Activated CD8-positive, alpha-beta T cell treated with anti-CD3 and anti-CD28 coated beads for 36 hours (primary cell): Measurements from ENCODE around the gene BCAM. TPM values are rescaled to one million over a fixed set of nuclear protein-coding genes. Genes with fewer than 3 reads are reported as not detected.
A peak's percentile ranks its signal among the peaks of the same experiment; 100 is the strongest.

Source experiments
- ATAC-seq: fragments of 200-7000 bp; cut with Tn5 transposase; one replicate; pipeline ENCODE4 v1.10.0; 2021; ENCODE audit warnings: mild to moderate bottlenecking, moderate library complexity
- CTCF ChIA-PET: fragments of 350-600 bp; sonication (Branson Sonifier 250); formaldehyde crosslinking; loops from one replicate; lab custom pipeline; 2021; ENCODE audit warnings: antibody characterized with exemption; lab: Charles Lee
- POLR2A ChIA-PET: fragments of 350-600 bp; sonication (Branson Sonifier 250); formaldehyde crosslinking; loops from one replicate; lab custom pipeline; 2021; ENCODE audit warnings: antibody characterized with exemption; lab: Charles Lee
- DNase-seq: peaks from one replicate; pipeline ENCODE4 v3.0.0-alpha.2; 2020
- H3K27ac Mint-ChIP-seq: one replicate; pipeline ENCODE4 v1.8.0; 2021; ENCODE audit warnings: mild to moderate bottlenecking, mixed read lengths
- H3K27me3 Mint-ChIP-seq: one replicate; pipeline ENCODE4 v1.8.0; 2021; ENCODE audit warnings: mixed read lengths
- H3K36me3 Mint-ChIP-seq: one replicate; pipeline ENCODE4 v1.8.0; 2021; ENCODE audit warnings: low read depth, mixed read lengths
- H3K4me1 Mint-ChIP-seq: one replicate; pipeline ENCODE4 v1.8.0; 2021; ENCODE audit warnings: low read depth, mixed read lengths
- H3K4me3 Mint-ChIP-seq: one replicate; pipeline ENCODE4 v1.8.0; 2021; ENCODE audit warnings: mild to moderate bottlenecking, moderate library complexity, mixed read lengths
- H3K9me3 Mint-ChIP-seq: one replicate; pipeline ENCODE4 v1.8.0; 2021; ENCODE audit warnings: mixed read lengths
- intact Hi-C: fragments of 100-400 bp; cut with micrococcal nuclease; formaldehyde crosslinking; loops from one replicate; pipeline ENCODE4 v1.10.0; 2022
- total RNA-seq, 2 experiments: library from RNA; stranded (reverse); gene quantifications; one replicate each; pipeline ENCODE4 v1.2.3, GENCODE V29; 2021
- TF ChIP-seq, protein P1 (sequence below): fragments of 200-600 bp; IDR thresholded peaks from one replicate; pipeline ENCODE4 v1.8.0; 2022; ENCODE audit warnings: antibody characterized with exemption, mild to moderate bottlenecking

The BCAM gene
- total RNA-seq, 2 experiments from 2014 or later: not detected

DNA sequence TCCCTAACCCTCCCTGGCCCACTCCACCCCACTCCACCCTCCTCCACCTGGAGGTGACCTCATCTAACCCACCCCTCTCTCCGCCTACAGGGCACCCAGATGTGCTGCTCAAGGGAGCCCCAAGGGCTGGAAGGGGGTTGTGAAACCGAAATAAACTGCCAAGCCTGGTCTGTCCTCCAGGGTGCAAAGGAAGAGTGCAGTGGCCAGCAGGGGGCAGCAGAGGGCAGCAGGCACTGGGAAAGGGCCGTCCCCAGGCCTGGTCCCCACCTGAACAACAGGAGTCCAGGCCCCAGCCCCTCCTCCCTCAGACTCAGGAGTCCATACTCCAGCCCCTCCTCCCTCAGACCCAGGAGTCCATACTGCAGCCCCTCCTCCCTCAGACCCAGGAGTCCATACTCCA, 8.4 kb upstream of the BCAM start:
- peaks cover 9% of the 10 kb centered on the region for H3K4me1 Mint-ChIP-seq
- TF ChIP-seq, protein P1, sequence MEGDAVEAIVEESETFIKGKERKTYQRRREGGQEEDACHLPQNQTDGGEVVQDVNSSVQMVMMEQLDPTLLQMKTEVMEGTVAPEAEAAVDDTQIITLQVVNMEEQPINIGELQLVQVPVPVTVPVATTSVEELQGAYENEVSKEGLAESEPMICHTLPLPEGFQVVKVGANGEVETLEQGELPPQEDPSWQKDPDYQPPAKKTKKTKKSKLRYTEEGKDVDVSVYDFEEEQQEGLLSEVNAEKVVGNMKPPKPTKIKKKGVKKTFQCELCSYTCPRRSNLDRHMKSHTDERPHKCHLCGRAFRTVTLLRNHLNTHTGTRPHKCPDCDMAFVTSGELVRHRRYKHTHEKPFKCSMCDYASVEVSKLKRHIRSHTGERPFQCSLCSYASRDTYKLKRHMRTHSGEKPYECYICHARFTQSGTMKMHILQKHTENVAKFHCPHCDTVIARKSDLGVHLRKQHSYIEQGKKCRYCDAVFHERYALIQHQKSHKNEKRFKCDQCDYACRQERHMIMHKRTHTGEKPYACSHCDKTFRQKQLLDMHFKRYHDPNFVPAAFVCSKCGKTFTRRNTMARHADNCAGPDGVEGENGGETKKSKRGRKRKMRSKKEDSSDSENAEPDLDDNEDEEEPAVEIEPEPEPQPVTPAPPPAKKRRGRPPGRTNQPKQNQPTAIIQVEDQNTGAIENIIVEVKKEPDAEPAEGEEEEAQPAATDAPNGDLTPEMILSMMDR: peak; percentile 79
- H3K9me3 Mint-ChIP-seq: no peaks in the 10 kb centered on the region
- ATAC-seq (peak; percentile 99), DNase-seq (peak; percentile 91)
- H3K27ac Mint-ChIP-seq: no peak overlapping the region
- no peak overlapping the region for H3K4me3 Mint-ChIP-seq
- no peaks in the 10 kb centered on the region for H3K27me3 Mint-ChIP-seq
- intact Hi-C loops: loop anchor here (2.0 kb wide), 1 partner anchor 44 kb away; no protein-coding TSS in a partner anchor
- CTCF ChIA-PET: no interaction called here
- POLR2A ChIA-PET: no interaction called here
- H3K36me3 Mint-ChIP-seq: no peaks in the 10 kb centered on the region

DNA sequence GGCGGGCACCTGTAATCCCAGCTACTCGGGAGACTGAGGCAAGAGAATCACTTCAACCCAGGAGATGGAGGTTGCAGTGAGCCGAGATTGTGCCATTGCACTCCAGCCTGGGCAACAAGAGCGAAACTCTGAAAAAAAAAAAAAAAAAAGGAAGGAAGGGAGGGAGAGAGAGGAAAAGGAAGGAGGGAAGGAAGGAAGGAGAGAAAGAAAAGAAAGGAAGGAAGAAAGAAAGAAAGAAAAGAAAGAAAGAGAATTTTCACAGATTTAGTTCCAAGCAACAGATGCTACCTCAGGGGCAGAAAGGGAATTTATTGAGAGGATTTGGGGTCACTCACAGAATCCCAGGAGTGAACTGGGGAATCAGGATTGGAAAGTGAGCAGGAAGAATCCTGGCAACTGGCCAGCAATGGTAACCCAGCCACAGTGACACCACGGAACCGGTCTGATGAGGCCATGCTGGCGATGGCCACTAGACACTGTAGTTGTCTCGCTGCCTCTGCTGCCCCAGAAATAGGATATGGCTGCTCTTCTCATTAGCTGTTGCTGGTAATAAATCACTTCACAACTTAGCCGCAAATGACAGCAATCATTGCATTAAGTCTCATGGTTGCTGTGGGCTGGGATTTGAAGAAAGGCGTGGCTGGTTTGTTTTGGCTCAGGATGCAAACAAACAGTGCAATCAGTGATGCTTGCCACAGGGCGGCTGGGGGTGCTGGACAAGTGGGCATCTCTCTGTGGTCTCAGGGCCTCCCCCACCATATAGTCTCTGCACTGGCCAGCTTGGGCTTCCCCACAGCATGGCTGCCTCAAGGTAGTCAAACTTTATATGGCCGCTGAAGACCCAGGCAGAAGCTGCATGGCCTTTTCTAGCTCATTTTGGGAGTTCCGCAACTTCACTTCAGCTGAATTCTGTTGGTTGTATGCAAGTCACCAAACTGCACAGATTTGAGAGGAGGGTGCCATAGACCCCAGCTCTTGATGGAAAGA, 5.2 kb upstream of the BCAM start:
- Mint-ChIP-seq H3K36me3 (no peaks in the 10 kb centered on the region), H3K4me1 (no peaks in the 10 kb centered on the region), H3K27me3 (peaks cover 10% of the 10 kb centered on the region), H3K4me3 (no peak overlapping the region), H3K9me3 (no peaks in the 10 kb centered on the region), H3K27ac (no peak overlapping the region)
- CTCF ChIA-PET: interaction anchor here (1.3 to 1.9 kb wide), 4 partner anchors 9 to 80 kb away, joined by 4 to 7 read pairs (median 6); no protein-coding TSS in a partner anchor
- intact Hi-C loops: no loop called here
- ATAC-seq (no peak), DNase-seq (no peak)
- POLR2A ChIA-PET: interaction anchor here (0.6 to 0.7 kb wide), 3 partner anchors 9 to 35 kb away, joined by 3 read pairs; no protein-coding TSS in a partner anchor
- TF ChIP-seq, protein P1: no peak

DNA sequence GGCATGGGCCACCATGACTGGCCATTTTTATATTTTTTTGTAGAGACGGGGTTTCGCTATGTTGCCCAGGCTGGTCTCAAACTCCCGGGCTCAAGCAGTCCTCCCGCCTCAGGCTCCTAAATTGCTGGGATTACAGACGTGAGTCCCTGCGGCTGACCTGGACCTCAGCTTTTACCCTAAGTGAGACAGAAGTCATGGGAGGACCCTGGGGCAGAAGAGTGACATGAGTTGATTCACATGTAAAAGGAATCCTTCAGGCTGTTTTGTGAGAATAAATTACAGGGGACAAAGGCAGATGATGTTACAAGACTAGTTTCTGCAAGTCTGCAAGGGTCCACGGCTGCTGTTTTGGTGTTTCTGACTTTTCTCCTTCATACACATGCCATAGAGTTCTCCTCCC, 2.6 kb upstream of the BCAM start:
- Mint-ChIP-seq H3K27ac (no peak overlapping the region), H3K4me1 (no peaks in the 10 kb centered on the region), H3K27me3 (peaks cover 22% of the 10 kb centered on the region), H3K36me3 (no peaks in the 10 kb centered on the region), H3K9me3 (no peaks in the 10 kb centered on the region), H3K4me3 (no peak overlapping the region)
- ChIA-PET CTCF (interaction anchor here (1.2 kb wide), 1 partner anchor 83 kb away, joined by 4 read pairs; no protein-coding TSS in a partner anchor), POLR2A (no interaction called here)
- ATAC-seq (no peak), DNase-seq (no peak)
- intact Hi-C loops: no loop called here
- TF ChIP-seq, protein P1: no peak

DNA sequence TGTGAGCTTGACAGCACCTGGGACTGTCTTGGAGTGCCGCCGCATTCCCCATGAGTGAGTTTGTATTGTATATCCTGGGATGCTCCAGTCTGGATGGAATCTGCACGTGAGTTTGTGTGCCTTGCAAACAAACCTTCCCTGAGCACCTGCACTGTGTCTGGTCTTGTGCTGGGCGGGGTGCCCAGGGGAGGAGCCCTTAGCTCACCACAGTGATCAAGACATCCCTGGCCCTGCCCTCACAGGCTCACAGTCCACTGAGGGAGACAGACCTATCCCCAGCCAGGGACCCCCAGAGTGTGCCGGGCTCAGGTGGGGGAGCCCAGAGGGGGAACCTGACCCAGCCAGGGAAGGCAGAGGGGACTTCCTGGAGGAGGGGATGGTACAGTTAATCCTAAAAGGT, 1.7 kb upstream of the BCAM start:
- POLR2A ChIA-PET: no interaction called here
- Mint-ChIP-seq H3K27ac (no peak overlapping the region), H3K4me3 (no peak overlapping the region)

More for the DNA sequence above, 1.7 kb upstream of the BCAM start:
- Mint-ChIP-seq H3K27me3 (peaks cover 22% of the 10 kb centered on the region), H3K9me3 (no peaks in the 10 kb centered on the region), H3K4me1 (no peaks in the 10 kb centered on the region), H3K36me3 (no peaks in the 10 kb centered on the region)
- DNase-seq (no peak), ATAC-seq (no peak)
- intact Hi-C loops: no loop called here
- CTCF ChIA-PET: interaction anchor here (1.0 to 1.2 kb wide), 5 partner anchors 9 to 150 kb away, joined by 3 to 4 read pairs (median 3); no protein-coding TSS in a partner anchor
- TF ChIP-seq, protein P1: no peak
